Neural crest cell (in vitro differentiated cells): ENCODE data around the gene BAZ1A. TPM values are rescaled to one million over a fixed set of nuclear protein-coding genes. Genes with fewer than 3 reads are reported as not detected.
"Not testable (repeated sequence)": the region's sequence is repeated elsewhere in the genome, so short reads cannot be mapped to it uniquely, and the experiment has no call there.

ENCODE experiments used
- DNase-seq: peaks from one replicate; pipeline ENCODE4 v3.0.0; 2021; ENCODE audit warnings: low read depth, mixed read lengths, low spot score
- H3K27ac Mint-ChIP-seq: one replicate; pipeline ENCODE4 v1.8.0; 2021; ENCODE audit warnings: mild to moderate bottlenecking, mixed read lengths; ENCODE audit not compliant: unreplicated experiment
- H3K27me3 Mint-ChIP-seq: 2 replicates; pipeline ENCODE4 v1.8.0; 2021; ENCODE audit warnings: low read depth, mild to moderate bottlenecking, mixed read lengths
- H3K36me3 Mint-ChIP-seq: 2 replicates; pipeline ENCODE4 v1.8.0; 2021; ENCODE audit warnings: low read depth, mild to moderate bottlenecking, mixed read lengths
- H3K4me1 Mint-ChIP-seq: 2 replicates; pipeline ENCODE4 v1.8.0; 2021; ENCODE audit warnings: mixed read lengths
- H3K4me3 Mint-ChIP-seq: one replicate; pipeline ENCODE4 v1.8.0; 2021; ENCODE audit warnings: mild to moderate bottlenecking, mixed read lengths
- H3K9me3 Mint-ChIP-seq: 2 replicates; pipeline ENCODE4 v1.8.0; 2021; ENCODE audit warnings: mixed read lengths
- total RNA-seq: library from RNA; stranded (reverse); gene quantifications from 2 replicates; pipeline ENCODE4 v1.2.1, GENCODE V29; 2021
- TF ChIP-seq, protein P1 (sequence below): fragments of 200-600 bp; sonication (generic); conservative IDR thresholded peaks from 2 replicates; pipeline ENCODE4 v1.5.0; 2021; ENCODE audit warnings: antibody characterized with exemption, mild to moderate bottlenecking

BAZ1A gene
- total RNA-seq, 1 donor from 2014 or later = 50.2 TPM

DNA sequence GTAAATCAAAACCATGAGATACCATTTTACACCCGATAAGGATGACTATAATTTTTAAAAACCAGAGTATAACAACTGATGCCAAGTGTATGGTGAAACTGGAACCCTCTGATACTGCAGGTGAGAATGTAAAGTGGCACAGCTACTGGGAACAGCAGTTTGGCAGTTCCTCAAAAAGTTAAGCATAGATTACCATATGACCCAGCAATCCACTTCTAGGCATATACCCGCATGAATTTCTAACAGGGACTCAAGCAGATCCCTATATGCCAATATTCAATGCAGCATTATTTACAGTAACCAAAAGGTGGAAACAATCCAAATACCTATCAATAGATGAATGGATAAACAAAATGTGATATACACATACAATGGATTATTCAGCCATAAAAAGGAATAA is 57.4 kb downstream of the BAZ1A start:
- peaks cover 4% of the 10 kb centered on the region for H3K9me3 Mint-ChIP-seq
- H3K36me3 Mint-ChIP-seq = peaks cover 23% of the 10 kb centered on the region
- no peaks in the 10 kb centered on the region for H3K4me1 Mint-ChIP-seq
- H3K27ac Mint-ChIP-seq = no peak overlapping the region
- TF ChIP-seq, protein P1, sequence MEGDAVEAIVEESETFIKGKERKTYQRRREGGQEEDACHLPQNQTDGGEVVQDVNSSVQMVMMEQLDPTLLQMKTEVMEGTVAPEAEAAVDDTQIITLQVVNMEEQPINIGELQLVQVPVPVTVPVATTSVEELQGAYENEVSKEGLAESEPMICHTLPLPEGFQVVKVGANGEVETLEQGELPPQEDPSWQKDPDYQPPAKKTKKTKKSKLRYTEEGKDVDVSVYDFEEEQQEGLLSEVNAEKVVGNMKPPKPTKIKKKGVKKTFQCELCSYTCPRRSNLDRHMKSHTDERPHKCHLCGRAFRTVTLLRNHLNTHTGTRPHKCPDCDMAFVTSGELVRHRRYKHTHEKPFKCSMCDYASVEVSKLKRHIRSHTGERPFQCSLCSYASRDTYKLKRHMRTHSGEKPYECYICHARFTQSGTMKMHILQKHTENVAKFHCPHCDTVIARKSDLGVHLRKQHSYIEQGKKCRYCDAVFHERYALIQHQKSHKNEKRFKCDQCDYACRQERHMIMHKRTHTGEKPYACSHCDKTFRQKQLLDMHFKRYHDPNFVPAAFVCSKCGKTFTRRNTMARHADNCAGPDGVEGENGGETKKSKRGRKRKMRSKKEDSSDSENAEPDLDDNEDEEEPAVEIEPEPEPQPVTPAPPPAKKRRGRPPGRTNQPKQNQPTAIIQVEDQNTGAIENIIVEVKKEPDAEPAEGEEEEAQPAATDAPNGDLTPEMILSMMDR = no peak
- no peak for DNase-seq
- H3K27me3 Mint-ChIP-seq = no peaks in the 10 kb centered on the region
- H3K4me3 Mint-ChIP-seq = no peak overlapping the region

DNA sequence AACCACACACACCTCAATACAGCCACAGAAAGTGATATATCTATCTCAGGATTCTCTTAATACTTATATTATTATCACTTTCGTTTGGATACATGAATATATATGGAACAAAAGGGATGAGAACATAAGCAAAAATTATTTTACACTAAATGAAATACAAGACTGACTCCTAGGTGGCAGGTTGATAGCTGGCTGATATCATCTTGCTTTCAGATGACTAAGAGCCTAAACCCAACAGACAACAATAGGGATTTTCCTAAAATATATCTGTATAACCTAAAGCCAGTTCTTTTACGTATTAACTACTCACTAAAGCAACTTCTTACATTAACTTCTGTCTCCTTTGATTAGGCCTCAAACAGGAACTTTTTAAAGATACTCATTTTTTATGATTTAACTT is 65.1 kb downstream of the BAZ1A start:
- no peaks in the 10 kb centered on the region for H3K27me3 Mint-ChIP-seq
- no peaks in the 10 kb centered on the region for H3K4me1 Mint-ChIP-seq

DNA sequence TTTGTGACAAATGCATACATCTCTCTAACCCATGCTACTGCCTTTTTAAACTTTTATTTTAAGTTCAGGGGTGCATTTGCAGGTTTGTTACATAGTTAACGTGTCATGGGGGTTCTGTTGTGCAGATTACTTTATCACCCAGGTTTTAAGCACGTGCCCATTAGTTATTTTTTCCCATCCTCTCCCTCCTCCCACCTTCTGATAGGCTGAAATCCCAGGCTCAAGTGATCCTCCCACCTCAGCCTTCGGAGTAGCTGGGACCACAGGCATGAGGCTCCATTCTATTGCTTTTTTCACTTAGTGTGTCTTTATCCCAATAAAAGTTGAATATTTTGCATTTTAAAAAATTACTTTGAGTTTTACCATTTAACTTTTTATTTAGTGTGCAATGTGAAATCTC is 68.9 kb downstream of the BAZ1A start:
- DNase-seq = no peak
- H3K4me3 Mint-ChIP-seq = no peak overlapping the region
- H3K9me3 Mint-ChIP-seq = peaks cover 3% of the 10 kb centered on the region
- TF ChIP-seq, protein P1 = no peak
- no peak overlapping the region for H3K27ac Mint-ChIP-seq
- H3K27me3 Mint-ChIP-seq = no peaks in the 10 kb centered on the region
- H3K4me1 Mint-ChIP-seq = no peaks in the 10 kb centered on the region
- H3K36me3 Mint-ChIP-seq = peaks cover 25% of the 10 kb centered on the region

More for the DNA sequence above, 65.1 kb downstream of the BAZ1A start:
- H3K36me3 Mint-ChIP-seq = peaks cover 15% of the 10 kb centered on the region
- peaks cover 3% of the 10 kb centered on the region for H3K9me3 Mint-ChIP-seq
- H3K27ac Mint-ChIP-seq = no peak overlapping the region
- no peak overlapping the region for H3K4me3 Mint-ChIP-seq
- no peak for DNase-seq
- TF ChIP-seq, protein P1 = no peak

DNA sequence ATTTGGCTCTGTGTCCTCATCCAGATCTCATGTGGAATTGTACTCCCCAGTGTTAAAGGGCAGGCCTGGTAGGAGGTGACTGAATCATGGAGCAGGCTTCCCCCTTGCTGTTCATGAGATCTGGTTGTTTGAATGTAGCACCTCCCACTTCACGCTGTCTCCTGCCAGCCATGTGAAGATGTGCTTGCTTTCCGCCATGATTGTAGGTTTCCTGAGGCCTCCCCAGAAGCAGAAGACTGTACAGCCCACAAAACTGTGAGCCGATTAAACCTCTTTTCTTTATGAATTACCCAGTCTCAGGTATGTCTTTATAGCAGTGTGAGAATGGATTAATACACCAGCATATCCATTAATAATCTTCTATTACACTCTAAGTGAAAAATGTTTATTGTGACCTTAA is 70.2 kb downstream of the BAZ1A start:
- Mint-ChIP-seq H3K27me3 (no peaks in the 10 kb centered on the region), H3K36me3 (peaks cover 36% of the 10 kb centered on the region), H3K4me1 (no peaks in the 10 kb centered on the region), H3K4me3 (no peak overlapping the region), H3K9me3 (peaks cover 3% of the 10 kb centered on the region), H3K27ac (no peak overlapping the region)
- TF ChIP-seq, protein P1 = no peak
- no peak for DNase-seq

DNA sequence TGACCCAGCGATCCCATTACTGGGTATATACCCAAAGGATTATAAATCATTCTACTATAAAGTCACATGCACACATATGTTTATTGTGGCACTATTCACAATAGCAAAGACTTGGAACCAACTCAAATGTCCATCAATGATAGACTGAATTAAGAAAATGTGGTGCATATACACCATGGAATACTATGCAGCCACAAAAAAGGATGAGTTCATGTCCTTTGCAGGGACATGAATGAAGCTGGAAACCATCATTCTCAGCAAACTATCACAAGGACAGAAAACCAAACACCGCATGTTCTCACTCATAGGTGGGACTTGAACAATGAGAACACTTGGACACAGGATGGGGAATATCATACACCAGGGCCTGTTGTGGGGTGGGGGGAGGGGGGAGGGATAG is 76.3 kb downstream of the BAZ1A start:
- H3K4me1 Mint-ChIP-seq, H3K27me3 Mint-ChIP-seq, H3K4me3 Mint-ChIP-seq, H3K9me3 Mint-ChIP-seq, H3K27ac Mint-ChIP-seq, DNase-seq: not testable (repeated sequence)
- H3K36me3 Mint-ChIP-seq = peaks cover 48% of the 10 kb centered on the region

DNA sequence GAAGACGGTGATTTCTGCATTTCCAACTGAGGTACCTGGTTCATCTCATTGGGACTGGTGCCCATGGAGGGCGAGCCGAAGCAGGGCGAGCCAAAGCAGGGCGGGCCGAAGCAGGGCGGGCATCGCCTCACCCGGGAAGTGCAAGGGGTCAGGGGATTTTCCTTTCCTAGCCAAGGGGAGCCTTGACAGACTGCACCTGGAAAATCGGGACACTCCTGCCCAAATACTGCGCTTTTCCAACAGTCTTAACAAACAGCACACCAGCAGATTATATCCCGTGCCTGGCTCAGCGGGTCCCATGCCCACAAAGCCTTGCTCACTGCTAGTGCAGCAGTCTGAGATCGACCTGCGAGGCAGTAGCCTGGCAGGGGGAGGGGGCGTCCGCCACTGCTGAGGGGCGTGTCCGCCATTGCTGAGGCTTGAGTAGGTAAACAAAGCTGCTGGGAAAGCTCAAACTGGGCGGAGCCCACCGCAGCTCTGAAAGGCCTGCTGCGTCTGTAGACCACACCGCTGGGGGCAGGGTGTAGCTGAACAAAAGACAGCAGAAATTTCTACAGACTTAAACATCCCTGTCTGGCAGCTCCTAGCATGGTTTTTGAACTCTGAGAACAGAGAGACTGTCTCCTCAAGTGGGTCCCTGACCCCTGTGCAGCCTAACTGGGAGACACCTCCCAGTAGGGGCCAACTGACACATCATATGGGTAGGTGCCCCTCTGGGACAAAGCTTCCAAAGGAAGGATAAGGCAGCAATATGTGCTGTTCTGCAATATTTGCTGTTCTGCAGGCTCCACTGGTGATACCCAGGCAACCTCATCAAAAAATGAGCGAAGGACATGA is 77.2 kb downstream of the BAZ1A start:
- H3K27ac Mint-ChIP-seq = no peak overlapping the region
- H3K4me3 Mint-ChIP-seq = no peak overlapping the region
- no peaks in the 10 kb centered on the region for H3K27me3 Mint-ChIP-seq
- DNase-seq = no peak
- H3K9me3 Mint-ChIP-seq = no peaks in the 10 kb centered on the region
- H3K36me3 Mint-ChIP-seq = peaks cover 48% of the 10 kb centered on the region
- TF ChIP-seq, protein P1 = no peak
- no peaks in the 10 kb centered on the region for H3K4me1 Mint-ChIP-seq
